GM18868 (cell line): ENCODE data around the gene LAYN.

Source experiments
- ATAC-seq: cut with Tn5 transposase; IDR thresholded peaks from one replicate; pipeline ENCODE4 v1.9.1; 2021; ENCODE audit warnings: mild to moderate bottlenecking, moderate library complexity; ENCODE audit not compliant: unreplicated experiment

Gene LAYN, protein sequence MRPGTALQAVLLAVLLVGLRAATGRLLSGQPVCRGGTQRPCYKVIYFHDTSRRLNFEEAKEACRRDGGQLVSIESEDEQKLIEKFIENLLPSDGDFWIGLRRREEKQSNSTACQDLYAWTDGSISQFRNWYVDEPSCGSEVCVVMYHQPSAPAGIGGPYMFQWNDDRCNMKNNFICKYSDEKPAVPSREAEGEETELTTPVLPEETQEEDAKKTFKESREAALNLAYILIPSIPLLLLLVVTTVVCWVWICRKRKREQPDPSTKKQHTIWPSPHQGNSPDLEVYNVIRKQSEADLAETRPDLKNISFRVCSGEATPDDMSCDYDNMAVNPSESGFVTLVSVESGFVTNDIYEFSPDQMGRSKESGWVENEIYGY

DNA sequence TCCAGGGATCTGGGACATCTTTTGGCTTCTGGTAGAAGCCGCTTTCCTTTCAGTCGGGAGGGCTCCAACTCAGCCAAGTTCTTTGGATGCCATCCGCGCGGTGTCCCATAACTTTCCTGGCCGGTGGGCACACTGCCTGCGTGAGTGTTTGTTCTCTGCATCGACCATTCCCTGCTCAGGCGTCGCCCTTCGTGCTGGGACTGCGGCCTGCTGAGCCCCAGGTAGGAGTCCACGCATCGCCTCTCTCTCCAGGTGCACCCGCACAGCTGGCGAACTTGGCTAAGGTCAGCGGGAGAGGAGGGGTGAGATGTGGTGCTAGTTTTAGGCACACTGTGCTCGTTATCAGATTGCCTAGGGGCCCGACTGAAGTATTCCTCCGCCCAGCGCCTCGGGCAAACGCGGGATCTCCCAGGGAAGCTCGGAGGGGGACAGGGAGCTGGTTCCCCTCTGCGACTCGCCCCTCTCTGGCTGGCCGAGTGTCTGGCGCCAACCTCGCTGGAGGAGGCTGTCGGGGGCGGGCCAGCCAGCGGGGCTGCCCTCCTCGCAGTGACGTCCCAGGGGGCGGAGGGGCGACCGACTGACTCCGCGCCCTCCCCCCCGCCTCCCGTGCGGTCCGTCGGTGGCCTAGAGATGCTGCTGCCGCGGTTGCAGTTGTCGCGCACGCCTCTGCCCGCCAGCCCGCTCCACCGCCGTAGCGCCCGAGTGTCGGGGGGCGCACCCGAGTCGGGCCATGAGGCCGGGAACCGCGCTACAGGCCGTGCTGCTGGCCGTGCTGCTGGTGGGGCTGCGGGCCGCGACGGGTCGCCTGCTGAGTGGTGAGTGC lies at the start of gene LAYN:
TSS of gene LAYN (plus strand) at position 607 of the 823 bp plus-strand sequence. CDS start at position 731, 124 bp downstream.
- ATAC-seq = no peak

DNA sequence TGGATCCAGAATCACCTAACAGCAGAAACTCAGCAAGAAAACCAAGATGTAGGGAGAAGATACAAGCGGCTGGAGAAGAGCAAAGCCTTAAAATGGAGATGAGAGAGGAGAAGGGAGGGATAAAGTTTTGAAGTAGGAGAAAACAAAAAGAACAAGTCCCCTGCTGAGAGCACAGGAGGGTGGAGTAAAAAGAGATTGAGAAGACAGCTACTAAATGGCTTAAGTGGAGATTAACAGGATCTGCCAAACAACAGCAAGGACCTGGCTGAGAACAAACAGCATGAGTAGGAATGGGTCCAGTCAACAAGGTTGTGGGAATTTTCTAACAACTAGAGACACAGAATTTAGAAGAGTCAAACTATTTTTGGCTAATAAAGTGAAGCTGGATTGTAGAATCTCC lies 46.5 kb upstream of the LAYN start:
- ATAC-seq = no peak

DNA sequence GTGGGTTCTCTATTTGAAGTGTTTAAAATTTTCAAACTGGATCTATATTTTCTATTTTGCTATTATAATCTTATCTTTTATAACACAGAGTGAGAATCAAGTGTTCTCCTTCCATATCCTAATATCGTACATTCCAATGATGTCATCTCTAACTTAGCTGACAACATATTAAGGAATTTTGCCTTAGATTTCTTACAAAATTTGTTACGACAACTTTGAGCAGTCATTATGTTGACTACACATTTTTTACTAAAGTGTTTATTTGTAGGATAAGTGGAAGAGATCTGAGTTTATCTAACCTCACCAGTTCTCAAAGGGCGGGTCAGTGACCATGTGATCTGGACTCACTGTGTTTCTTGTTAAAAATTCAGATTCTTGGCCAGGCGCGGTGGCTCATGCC lies 41.0 kb upstream of the LAYN start:
- no peak for ATAC-seq

DNA sequence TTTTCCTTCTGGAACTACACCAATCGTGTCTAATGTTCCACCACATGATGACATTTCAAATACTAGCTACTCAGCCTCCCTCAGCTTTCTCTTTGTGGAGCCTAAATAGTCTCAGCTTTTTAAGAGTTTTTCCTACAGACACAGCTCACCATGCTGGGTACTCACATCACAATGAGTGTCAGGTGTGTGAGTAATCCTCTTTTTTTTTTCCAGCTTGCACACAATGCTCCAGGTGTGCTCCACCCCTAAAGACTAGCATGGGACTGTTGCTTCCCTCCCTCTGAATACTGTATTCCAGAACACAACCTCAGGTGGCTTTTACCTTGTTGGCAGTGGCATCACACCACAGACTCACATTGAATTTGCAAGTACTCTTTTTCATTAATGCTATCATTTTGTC lies 40.0 kb upstream of the LAYN start:
- no peak for ATAC-seq

DNA sequence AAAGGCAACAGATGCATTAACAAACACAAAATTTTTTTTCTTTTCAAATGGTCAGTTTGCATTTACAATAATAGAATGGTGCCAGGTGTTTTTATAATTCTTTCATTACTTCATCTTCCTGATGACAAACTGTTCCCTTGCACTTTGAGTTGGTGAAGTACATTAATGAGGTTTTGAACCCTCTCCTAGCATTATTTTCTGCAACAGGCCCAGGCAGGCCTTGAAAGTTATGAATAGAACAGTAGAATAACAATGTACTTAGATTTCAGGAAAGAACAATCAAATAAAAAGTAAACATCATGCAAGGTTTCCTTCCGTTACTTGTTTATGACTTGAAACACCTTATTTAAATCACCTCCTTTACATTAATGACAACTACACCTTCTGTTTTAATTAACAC lies 37.9 kb upstream of the LAYN start:
- no peak for ATAC-seq

DNA sequence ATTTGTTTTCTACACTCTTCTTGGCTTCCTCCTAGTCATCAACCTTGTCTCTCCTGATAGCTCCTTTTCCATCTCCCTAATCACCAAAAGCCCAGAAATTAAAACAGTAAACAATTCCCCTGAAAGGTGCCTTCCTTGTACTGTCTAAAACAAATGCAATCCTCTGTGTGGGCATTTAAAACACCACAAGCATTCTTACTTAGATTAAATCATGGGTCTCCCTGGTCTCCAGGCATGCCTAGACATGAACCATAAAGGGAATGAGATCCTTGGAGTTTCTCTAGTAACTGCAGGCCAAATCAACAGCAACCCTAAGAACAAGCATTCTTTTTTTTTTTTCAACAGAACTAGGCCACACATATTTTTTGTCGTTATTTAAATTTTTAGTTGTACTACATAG lies 30.2 kb upstream of the LAYN start:
- no peak for ATAC-seq

DNA sequence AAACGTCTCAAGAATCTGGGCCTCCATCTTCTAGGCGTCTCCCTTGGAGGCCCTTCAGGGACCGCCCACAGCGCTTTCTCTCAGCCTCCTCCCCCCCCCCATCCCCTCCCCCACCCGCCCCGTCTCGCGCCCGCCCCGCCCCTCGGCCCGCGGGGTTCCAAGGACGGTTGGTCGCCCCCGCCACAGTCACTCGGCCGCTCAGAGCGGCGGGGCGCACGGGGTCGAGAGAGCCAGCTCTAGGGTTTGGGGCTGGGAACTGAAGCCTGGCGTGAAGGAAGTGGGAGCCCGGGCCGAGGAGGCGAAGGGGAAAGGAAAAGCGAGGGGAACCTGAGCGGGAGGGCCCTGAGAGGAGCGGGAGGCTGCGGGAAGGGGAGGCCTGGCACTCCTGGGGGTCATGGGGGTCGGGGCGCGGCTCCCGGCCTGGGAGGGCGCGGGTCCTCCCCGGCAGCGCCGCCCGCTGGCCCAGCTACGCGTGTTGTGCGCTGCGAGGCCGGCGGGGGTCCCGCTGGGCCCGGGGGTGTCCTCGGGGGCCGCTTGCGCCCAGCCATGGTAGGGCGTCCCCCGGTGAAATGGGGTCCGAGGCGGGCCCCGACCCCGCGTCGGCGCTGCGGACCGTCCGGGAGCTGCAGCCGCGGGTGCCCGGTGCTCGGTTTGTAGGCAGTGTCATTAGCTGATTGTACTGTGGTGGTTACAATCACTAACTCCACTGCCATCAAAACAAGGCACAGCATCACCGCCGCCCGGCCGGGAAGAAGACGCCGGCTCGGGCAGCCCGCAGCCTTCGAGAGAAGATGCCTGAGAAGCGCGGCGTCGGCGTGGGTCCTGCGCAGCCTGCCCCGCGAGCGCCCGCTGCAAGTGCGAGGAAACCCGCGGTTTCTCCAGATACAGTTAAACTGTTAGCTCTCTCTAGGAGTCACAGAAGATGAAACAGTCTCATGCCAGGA lies 28.0 kb upstream of the LAYN start, which contains the start of gene BTG4:
TSS of gene BTG4 (minus strand) at position 91 of the 944 bp plus-strand sequence. CDS start 13,610 bp downstream, outside the sequence.
- ATAC-seq = peak; percentile 42

DNA sequence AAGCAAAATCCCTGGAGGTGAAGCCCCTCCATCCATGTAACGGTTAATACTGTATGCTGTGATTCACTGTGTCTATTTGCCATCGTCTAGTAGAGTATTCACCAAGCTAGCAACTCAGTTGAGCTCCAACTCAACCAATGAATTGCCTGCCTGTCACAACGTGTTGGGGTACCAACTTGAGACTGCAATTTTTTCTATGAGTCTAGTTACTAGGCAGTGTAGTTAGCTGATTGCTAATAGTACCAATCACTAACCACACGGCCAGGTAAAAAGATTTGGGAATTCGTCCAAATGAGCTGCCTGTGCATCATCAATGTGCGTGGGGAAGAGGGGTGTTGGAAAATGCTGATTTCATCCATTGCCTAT lies 27.3 kb upstream of the LAYN start:
- ATAC-seq = peak; percentile 8

DNA sequence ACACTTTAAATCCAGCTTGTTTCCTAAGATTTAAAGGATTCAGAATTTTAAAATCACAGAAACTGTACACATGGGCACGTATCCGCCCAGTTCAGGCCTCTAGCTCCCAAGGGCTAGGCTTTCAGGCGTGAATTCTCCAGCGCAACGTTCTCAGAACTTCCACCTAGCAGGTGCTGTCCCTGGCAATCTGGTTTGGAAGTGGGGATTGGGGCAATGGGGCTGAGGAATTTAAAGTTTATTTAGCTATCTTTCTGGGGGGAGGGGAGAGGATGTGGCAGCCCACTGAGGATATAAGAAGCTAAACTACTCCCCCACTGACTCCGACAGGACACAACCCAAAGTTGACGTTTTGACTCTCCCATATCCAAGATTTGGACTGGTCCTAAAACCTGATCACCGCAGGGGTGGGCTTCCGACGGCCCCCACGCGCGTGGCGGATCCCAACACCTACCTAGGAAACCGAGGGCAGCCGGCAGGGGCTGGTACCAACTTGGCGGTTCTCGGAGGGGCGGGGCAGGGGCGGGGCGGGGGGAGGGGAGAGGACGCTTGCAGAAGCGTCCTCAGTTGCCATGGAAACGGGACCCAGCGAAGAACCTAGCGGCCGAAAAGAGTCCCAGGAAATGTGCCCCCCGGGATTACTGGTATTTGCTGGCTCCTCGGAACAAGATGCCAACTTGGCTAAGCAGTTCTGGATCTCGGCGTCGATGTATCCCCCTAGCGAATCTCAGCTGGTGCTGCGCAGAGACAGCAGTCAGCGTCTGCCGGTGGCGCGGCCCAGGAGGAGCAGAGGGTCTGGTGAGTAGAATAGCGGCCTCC lies 26.1 kb upstream of the LAYN start, which contains the start of gene HOATZ:
TSS of gene HOATZ (plus strand) at position 563 of the 816 bp plus-strand sequence. CDS start at position 570, 7 bp downstream.
- ATAC-seq = no peak

DNA sequence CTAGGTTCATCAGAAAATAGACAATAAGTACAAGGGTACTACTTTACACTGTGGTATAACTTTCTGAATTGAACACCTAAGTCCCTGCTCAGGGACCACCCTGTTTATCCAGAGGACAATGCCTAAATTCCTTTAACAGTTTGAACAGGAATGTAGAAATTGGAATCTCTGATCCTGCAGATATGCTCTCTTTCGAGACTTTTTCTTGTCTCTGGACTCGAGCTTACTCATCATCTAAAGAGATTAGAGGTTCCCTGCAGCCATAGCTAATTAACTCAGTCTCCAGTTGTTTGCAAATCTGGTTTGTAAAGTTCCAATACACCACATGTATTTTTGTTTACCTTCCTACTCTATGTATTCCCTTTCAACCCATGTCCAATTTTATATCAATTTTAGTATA lies 24.9 kb upstream of the LAYN start:
- ATAC-seq = no peak

DNA sequence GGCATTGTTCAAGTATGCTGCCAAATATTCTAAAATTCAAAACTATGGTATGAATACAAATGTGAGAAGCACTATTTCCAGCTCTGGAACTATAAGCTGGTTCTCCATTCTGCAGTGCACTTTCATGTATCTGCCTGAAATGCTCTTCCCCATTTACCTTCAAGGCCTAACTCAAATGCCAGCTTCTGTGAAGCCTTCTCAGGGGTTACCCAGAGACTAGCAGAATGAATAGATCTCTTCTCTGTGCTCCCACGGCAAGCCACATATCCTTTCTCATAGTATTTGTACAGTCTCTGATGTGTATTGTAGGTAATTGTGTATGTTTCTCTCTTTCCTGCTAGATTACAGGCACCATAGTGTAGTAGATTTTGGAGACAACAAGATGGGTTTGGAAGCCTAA lies 21.9 kb upstream of the LAYN start:
- no peak for ATAC-seq

DNA sequence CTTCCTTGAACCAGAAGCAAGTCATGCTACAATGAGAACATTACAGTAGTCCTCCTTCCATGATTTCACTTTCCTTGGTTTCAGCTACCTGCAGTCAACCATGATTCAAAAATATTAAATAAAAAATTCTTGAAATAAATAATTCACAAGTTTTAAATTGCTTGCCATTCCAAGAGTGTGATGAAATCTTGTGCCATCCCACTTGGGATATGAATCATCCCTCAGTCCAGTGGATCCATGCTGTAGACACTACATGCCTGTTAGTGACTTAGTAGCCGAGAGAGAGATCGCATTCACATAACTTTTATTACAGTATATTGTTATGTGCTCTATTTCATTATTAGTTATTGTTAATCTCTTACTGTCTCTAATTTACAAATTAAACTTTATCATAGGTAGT lies 20.0 kb upstream of the LAYN start:
- no peak for ATAC-seq

DNA sequence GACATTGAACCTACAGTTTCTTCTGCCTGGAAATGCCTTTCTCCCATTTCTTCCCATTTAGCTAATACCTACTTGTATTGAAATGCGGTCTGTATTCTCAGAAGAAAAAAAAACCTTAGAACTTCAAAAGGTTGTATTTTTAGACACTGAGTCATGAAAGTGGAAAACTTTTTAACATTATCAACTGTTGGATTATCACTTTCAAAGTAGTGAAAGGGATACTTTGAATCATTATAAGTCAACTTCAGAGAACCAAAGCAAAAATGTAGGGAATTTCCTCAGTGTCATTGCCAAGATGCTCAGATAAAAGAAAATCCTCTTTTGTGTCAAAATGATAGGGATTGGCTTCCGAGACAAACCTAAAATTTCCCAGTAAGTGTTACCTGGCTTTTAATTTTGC lies 19.4 kb upstream of the LAYN start:
- no peak for ATAC-seq

DNA sequence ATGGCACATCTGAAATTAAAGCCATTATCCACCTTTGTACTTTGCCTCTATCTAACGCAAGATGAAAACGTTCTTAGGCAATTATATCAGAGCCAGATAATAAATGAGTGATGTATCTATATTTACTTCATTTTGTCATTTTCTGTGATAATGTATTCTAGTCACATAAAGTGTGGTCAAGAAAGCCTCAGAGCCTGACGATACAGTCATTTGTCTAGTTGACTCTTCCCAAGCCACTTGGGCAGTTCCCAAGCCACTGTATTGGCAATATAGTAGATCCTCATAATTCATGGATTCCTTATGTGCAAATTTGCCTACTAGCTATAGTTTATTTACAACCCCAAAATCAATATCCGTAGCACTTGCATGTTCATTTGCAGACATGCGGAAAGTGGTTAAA lies 18.1 kb upstream of the LAYN start:
- ATAC-seq = no peak

DNA sequence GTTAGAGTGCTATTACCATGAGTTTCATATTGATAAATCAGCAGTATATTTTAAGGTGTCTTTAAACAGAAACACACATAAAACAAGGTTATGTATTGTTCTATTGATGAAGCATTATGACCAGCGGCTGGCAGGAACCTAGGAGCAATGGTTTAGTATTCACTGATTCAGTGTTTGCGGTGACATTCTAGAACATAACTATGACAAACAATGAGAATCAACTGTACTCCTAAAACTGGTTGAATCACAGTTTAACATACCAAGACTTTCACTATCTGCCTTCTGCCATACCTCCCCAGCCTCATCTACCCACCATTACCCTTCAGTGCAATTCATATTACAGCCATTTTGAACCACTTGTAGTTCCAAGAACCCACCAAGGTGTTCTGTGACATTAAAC lies 17.2 kb upstream of the LAYN start:
- ATAC-seq = no peak

DNA sequence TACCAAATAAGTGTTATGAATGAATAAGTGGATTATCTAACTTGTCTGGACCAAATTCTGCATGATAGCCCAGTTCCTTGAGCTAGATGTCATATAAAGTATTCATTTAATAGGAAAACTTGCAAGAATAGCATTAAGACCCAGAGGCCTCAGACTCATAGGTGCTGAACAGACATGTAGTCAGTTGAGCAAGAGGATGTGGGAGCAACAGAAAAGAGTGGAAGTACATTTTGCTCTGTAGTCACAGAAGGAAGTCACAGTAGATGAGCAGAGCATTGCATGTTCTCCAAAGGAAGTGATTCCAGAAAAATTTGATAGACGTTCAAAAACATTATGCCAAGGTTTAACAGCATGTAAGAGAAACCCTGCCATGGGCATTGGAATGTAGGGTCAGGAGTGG lies 16.5 kb upstream of the LAYN start:
- ATAC-seq = no peak

DNA sequence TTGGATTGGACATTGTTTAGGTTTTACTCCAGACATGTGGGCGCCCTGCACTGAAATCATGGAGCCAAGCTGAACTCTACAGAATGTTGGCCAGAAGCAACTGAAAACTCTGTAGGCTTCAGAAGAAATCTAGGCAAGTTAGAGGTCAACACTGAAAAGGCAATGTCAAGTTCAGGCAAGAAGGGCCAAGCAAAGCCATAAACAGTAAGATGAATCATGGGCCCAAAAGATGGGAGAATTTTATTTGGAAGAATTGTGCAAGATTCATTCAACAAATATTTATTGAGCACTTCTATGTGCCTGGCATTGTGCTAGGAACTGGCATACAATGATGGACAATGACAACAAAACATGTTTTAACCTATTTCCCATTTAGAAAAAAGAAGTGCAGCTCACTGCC lies 15.1 kb upstream of the LAYN start:
- no peak for ATAC-seq

DNA sequence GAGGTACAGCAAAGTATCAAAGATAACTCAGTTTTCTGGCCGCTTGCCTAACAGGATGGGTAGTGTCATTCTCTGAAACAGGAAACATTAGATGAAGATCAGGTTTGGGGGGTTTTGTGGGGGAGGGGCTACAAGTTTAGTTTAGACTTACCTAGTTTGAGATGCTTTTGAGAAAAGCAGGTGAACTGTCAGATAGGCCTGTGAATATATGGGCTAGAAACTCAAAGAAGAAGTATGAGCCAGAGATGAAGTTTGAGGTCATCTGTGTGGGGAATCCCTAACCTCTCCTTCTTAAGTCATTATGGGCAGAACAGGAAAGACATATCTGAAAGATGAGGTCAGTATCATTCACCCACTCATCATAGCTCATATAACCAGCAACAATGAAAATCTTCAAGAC lies 14.0 kb upstream of the LAYN start:
- peak; percentile 88 for ATAC-seq

DNA sequence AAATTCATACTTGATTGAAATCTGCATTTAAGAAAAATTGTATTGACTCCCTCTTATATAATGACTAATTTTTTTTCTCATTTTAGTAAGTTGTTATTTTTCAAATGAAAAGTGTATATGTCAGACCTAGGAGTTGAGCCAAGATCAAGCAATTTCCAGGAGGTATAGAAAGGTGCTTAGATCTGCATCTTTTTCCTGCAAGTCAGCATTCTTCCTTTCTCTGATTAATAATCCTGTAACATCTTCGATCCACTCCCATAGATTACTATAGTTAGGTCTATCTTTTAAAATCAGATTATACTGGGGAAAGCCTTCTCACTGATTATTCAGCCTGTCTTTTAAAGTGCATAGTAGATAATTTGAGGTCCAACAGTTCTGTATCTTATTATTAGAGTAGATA lies 13.2 kb upstream of the LAYN start:
- no peak for ATAC-seq

DNA sequence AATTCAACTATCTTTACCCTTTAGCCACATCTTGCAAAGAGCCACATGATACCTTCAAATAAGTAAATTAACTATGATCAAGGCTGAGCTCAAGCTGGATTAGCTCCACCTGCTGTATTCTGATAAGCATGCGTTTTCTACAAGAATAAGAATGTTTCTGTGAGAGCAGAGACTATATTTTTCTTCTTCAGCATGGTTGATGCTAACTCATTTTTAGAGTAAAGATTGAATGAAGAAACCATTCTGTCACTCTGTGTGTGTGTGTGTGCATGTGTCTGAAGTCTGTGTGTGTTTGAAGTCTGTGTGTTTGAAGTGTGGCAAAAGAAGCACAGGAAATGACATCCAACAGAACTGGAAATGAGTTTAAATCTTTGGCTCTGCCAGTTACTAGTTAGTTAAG lies 12.0 kb upstream of the LAYN start:
- no peak for ATAC-seq
